Activated CD4-positive, CD25-positive, alpha-beta regulatory T cell treated with anti-CD3 and anti-CD28 coated beads, Interleukin-2, amount 50 U/mL, for 24 hours (primary cell): ENCODE data around the gene SKAP1.
"Not testable (repeated sequence)": the region's sequence is repeated elsewhere in the genome, so short reads cannot be mapped to it uniquely, and the experiment has no call there.

Experiments used
- ATAC-seq, 2 donors: fragments of 150-1000 bp; cut with Tn5 transposase; one replicate each; pipeline ENCODE4 v1.10.0; 2021; ENCODE audit warnings: mild to moderate bottlenecking in 1 of 2, moderate library complexity in 1 of 2

Gene SKAP1

DNA sequence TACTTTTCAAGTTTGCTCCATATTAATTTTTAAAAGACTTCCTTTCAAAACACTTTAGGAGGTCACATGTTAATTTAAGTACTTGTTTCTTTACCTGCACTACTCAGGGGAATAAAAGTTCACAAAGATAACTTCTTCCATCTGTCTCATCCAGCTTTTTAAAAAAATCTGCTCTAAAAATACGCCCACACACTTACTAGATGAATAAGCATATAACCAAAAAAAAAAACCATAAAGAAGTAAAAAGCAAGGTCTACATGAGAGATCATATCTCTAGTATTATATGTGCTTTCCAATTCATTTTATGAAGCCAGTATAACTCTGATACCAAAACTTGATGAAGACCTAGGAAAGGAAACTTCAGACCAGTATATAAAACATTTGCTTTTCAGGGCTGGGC lies 17.2 kb downstream of the SKAP1 start:
- peak; percentile 79 for ATAC-seq

DNA sequence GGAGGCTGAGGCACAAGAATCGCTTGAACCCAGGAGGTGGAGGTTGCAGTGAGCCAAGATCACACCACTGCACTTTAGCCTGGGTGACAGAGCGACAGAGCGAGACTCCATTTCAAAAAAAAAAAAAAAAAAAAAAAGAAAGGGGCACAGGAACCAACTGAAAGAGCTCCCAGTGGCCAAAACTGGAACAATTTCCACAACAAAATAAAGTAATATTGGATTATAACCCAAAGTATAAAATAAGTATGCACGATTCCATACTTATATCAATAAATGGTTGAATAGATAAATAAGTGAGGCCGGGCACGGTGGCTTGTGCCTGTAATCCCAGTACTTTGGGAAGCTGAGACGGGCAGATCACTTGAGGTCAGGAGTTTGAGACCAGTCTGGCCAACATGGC lies 19.2 kb downstream of the SKAP1 start:
- not testable (repeated sequence) for ATAC-seq

DNA sequence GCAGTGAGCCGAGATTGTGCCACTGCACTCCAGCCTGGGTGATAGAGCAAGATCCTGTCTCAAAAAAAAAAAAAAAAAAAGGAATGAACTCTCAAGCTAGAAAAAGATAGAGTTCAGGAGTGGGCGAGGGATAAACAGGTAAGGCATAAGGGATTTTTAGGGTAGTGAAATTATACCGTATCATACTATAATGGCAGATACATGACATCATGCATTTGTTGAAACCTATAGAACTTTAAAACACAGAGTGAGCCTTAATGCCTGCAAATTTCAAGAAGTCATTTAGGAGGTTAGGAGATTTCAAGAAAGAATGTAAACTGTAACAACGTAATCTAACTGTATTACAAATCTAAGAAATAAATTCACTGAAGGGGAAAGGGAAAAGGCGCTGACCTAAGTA lies 20.4 kb downstream of the SKAP1 start:
- no peak for ATAC-seq

DNA sequence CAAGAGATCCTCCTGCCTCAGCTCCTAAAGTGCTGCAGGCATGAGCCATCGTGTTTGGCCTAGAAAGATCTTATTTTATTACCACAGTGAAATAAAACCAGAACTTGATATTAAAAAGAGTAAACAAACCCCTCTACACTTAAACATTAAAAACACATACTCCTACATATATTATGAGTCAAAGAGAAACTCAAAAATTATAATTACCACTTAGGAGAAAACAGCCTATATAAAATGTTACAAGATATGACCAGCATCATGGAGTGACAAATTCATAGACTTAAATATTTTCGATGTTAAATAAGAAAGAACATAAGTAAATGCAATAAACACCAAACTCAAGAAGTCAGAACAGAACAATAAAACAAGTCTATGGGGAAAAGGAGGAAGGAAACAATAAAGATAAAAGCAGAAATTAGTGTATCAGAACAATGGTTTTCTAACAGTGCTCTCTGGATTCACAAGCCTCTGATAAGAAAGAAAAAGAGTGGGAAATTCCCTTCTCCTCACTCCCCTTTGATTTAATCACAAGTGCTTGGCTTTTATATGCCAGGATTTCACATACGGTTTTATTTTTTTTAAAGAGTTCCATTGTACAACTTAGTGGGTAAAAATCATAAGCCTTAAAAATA lies 23.0 kb downstream of the SKAP1 start:
- ATAC-seq = peak; percentile 67 to 71

DNA sequence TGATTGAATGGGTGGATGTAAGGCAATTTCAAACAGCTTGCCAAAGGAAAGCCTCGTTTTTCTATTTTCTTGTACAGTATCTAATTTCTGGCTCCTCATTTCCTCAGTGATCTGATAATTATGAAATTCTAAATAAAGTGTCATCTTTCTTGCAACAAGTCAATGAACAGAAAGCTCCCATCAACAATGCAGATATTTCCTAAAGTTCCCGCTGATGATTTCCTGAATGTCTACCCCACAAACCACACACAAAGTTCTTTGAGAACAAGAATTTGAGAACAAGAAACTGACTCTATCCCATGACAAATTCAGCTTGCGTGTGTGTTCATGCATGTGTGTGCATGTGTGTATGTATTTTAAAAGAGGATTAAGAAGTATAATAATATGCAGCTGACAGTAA lies 35.2 kb downstream of the SKAP1 start:
- no peak for ATAC-seq

DNA sequence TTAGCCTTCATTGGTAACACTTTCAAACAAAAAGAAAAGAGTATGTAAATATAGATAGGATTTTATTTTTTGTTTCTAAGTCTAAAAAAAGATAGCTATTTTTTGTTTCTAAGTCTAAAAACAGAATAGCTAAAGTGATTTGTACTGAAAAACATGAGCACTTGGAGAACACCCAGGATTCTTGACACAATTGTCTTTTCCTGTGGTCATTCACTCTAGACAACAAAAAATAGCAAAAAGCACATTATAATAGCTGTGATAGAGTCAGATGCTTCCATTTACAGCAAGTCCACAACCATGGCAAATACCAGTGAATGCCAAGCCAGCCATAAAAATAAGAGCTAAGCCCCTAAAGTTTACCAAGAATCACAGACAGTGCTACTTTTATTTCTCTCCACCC lies 36.7 kb downstream of the SKAP1 start:
- no peak for ATAC-seq

DNA sequence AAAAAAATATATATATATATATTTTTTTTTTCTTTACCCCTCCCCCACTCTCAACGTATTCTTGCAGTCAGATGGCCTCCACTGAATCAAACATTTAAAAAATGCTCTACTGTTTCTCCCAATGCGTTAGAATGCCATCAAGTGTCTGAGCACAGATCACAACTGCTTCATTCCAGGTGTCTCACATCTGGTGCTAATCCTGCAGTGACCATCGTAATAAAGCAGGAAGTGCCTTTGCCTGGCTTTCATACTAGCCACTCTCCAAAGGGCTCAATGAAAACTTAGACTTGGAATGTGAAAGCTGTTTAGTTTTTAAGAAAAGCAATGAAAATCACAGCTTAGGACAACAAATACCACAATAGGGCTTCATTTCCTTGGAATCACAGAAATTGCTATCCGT lies 37.2 kb downstream of the SKAP1 start:
- ATAC-seq = no peak

DNA sequence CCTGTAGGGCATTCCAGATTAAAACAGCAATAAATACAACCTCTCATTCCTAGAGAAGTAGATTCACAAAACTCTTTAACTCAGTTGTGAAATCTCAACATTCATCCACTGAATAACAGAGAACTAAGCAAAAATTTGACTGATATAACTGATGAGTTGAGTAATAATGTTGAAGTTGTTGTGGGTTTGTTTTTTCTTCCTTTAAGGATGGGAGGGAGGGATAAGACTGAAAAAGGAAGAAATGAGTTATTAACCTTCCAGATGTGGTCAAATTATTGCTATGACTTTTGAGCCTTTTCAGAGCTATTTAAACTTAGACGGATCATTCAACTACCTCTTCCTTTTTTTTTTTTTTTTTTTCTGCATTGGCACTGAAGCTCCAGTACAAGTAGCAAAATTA lies 38.6 kb downstream of the SKAP1 start:
- ATAC-seq = peak; percentile 35 to 62

DNA sequence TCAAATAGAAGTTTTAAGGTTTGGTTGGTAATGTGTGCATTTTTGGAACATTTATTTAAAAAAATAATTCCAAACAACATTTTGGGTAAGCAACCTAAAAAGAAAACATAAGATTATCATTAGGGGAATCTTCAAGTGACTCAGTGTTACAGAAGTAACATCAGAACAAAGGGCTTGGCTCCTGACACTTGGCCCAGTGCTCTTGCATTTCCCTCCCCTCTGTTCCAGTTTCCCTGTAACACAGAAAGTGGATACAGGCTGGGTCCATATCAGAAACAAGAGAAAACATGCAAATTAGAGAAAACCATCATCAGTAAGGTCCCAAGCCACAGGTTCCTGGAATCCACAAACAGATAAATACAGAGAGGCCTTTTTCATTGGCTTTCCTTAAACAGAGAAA lies 40.1 kb downstream of the SKAP1 start:
- no peak for ATAC-seq

DNA sequence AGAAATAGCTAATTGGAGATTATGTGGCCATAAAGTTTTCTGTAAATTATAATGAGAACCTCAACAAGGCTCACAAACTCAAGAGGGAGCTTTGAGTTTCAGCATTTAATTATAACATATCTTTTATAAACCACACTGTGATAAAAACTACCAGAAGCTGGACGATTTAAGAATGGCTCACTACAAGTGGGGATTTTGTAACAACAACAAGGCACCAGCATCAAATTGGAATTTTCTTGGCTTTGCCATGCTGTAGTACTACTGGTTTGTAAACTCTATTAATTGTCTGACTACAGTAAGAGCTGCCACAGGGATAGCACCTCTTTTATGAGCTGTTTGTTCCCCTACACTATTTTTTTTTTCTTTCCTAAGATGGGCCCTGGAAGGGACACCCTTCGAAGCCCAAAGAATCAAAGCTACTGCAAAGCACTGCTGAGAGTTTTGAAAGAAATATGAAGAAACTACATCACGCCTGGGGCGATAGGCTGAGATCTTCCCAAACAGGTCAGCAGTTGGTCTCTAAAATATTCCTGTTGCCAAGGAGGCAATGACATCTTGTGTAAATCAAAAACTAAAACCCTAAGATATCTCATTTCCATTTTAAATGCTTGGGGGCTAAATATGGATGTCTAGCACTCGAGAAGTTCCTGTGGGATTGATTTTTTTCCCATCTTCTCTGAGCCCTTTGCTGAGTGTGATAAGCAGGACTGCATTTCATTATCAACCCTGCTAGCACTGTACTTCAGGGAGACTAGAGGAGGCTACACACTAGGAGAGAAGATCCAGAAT lies 40.9 kb downstream of the SKAP1 start:
- no peak for ATAC-seq

DNA sequence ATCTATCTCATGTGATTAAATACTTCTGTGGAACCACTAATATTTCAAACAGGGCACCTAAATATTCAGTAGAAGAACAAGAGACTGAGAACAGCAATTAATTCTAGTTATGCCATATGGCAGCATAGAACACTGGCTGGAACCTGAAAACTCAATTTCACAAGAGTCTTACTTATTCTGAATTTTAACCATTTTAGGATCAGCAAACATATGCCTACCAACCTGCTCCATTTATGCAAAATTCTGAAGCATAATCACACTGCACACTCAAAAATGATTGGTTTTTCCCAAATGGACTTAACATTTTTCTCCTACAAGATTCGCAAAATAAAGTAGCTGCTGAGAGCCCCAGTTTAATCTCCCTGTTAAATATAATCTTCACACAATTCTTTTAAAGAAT lies 43.2 kb downstream of the SKAP1 start:
- ATAC-seq = no peak

DNA sequence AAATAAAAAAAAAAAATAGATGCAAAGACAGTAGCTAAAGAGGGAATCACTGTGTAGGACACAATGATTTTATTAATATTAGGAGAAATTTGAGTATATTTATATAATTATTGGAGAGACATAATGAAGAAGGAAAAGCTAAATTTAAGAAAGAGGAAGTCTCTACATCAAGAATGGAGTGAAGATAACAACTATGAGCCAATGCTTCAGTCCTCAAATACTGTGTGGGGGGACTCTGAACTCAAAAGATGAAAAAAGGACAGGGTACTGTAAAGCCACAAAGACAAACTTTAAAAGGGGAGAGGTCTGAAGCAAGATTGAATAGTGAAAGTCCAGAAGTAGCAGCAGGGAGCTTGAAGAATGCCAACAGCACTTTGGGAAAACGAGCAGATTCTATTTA lies 44.7 kb downstream of the SKAP1 start:
- ATAC-seq = no peak

DNA sequence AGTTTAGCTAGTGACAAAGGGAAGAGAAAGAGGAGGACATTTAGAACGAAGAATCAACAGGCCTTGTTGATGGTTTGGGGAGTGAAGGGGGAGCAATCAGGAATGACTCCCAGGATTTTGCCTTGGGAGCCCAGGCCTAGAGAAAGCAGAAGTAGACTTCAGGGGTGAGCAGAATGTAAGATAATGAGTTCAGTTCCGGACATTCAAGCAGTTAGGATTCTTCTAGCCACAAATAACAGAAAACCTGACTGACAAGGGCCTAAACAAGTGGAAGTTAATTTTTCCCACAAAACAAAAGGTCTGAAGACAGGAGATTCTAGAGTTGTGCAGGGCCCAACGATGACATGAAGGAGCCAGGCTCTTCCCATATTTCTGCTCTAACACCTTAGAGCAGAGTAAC lies 45.9 kb downstream of the SKAP1 start:
- ATAC-seq = no peak

DNA sequence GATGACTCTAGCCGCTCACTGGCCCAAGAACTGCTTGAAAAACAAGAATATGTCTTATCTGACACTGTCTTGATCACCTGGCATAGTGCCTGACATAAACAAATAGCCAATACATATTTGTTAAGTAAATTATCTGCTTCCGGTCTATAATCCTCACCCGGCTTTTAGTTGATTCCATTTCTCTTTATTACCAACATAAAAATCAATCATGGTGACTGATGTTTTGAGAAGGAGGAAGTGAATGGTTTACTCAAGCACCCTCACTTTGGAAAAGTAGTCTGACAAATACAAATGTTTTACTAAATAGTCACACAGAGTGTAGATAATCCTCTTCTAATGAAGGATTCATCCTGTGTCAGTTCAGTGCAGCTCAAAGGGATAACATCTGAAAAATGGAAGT lies 47.0 kb downstream of the SKAP1 start:
- ATAC-seq = no peak

DNA sequence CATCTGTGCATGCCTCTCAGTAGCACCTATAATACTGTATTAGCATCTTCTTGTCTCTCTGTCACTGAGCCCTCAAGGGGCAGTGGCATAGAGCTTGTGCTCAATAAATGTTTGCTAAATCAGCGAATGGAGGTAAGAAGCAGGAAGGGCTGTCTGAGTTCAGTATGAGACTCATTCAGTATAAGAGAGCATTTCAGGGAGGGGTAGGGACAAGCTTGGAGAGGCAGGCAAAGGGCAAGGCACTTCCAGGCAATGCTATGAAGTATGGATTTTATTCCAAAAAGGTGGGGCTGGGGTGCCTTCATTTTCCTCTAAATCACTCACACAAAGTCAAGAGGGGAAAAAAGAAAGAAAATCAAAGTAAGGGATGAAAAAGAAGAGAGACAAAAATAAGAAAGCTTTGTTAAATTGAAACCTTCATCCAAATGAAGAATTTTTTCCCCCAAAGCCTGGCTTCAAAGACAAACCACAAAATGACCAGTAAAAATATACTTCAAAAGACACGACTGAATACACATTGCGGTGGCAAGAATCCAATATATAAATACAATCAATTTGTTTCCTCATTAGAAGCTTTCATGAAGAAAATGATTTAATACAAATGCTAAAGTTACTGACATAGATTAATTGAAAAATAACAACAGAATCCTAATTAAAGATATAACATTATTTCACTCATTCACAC lies 51.2 kb downstream of the SKAP1 start:
- ATAC-seq = no peak

DNA sequence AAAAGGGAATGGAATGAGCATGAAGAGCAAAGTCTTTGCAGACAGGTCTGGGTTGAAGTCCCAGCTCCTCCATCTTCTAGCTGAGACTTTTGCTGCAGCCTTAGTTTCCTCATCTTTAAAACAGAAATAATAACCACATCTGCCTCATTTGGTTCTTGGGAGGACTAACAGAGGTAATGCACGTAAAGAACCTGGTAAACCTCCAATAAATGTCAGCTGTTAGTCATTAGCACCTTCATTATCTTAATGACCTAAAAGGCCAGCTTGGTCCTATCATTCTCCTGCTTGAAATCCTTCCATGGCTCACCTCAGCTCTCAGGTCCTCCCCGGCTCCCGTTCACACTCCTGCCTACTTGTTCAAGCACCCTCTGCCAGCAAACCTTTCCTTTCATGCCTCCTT lies 51.8 kb downstream of the SKAP1 start:
- peak in 1 of 2 donors; percentile 53 for ATAC-seq

DNA sequence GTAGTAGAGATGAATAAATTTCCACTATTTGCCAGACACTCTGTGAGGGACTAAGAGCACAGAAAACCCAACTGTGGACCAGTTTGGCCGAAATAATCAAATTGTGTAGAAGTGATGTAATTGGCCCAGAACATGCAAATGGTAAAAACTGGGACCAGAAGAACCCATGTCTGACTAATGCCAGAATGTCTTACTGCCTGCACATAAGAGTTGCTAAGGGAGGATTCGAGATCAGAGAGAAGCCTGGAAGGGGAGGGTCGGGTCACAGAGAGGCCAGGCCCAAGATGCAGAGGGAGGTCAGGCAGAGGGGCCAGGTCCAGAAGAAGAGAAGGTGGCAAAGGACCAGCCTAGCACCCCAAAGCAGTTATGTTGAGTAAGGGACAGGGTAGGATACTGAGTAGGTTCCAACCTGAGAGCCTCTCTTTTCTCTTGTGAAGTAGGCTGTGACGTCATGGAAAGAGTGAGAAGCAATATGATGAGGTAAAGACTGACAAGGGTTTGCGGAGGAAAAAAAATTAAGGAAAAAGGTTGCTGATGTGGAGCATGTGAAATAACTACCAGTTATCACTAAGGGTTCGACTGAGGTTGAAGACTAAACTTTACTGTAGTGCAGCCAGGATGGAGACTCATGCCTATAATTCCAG lies 53.2 kb downstream of the SKAP1 start:
- no peak for ATAC-seq

DNA sequence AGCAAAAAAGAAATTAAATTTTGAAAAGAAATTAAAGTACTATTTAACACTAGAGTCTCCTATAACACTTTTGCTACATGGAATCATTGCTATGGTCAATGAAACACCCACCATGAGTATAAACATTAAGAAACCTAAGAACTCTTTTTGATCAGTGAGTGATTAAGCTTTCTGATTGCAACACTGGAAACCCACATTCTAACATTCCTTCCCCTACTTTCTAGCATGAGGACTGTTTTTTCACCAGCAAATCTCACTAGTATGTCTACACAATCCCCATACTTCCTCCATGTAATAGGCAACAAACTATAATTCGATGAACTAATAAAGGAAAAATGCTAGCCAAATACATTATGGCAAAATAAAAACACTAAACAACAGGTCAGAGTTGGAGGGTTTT lies 54.7 kb downstream of the SKAP1 start:
- ATAC-seq = no peak

DNA sequence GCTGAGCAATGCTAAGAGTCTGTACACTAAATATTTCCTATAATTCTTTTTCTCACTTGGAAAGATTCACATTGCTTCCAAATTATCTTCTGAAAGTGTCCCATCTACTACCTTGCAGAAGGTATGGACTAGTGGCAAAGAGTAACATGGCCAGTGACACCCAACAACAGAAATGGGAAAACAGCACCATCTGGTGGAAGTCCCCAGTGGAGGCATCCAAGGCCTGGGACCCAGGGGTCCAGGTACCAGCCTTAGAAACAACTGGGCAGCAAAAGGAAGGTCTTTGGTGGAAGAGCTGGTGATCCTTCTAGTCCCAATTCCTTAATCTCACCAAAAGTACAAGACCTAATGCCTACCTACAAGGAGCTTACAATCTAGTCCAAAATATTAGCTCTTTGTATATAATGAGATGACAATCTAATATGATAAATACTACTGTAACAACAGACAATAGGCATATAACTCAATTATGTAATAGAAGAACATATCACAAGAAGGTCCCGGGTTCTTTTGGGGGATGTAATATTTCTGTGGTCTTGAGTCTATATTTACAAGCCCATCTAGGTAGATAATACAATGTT lies 55.3 kb downstream of the SKAP1 start:
- ATAC-seq = no peak

DNA sequence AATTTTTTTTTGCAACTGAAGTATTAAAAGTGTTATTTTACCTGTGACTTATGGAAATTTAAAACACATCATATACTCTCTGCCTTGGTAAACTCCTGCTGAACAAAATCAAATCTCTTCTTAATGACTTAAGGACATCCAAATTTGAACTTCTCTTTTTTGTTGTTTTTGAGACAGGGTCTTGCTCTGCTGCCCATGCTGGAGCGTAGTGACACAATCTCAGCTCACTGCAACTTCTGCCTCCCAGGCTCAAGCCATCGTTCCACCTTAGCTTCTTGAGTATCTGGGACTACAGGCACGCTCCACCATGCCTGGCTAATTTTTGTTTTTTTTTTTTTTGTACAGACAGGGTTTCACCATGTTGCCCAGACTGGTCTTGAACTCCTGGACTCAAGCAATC lies 56.1 kb downstream of the SKAP1 start:
- no peak for ATAC-seq

DNA sequence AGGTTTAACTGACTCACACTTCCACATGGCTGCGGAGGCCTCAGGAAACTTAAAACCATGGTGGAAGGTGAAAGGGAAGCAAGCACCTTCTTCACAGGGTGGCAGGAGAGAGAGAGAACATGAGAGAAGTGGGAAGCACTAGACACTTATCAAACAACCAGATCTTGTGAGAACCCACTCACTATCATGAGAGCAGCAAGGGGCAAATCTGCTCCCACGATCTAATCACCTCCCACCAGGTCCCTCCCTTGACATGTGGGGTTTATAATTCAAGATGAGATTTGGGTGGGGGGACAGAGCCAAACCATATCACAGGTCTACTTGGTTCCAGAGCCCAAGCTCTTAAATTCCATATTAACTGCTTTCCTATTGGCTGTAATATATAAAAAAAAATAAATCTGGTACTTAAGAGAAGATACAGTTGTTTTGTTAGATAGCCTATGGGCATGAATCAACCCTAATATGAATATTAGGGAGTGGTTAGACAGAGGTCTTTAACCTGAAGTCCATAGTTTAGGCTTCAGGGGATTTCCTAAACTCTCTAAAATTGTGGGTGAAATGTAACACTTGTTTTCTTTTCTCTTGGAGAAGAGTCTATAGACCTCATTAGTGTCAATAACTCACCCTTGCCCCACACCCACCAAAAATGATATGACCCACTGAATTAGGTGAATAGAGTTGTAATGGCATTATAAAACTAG lies 56.7 kb downstream of the SKAP1 start:
- ATAC-seq = no peak

DNA sequence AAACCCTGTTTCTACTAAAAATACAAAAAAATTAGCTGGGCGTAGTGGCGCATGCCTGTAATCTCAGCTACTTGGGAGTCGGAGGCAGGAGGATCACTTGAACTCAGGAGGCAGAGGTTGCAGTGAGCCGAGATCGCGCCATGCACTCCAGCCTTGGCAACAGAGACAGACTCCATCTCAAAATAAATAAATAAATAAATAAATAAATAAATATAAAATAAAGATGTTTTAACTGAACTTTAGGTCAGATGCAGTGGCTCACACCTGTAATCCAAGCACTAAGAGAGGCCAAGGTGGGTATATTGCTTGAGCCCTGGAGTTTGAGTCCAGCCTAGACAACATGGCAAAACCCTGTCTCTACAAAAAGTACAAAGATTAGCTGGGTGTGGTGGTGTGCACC lies 61.0 kb downstream of the SKAP1 start:
- ATAC-seq = not testable (repeated sequence)
